ENCODE data around the gene STRIT1.

- no peak for TF ChIP-seq CTCF (conservative IDR thresholded peaks at IDR 0.05; ENCODE audit: low read depth, low read length)
- TF ChIP-seq EZH2phosphoT487 (IDR thresholded peaks at IDR 0.05; ENCODE audit: borderline replicate concordance, low read length) = no peak
- TF ChIP-seq EZH2 (IDR thresholded peaks at IDR 0.05; ENCODE audit: low read length, unreplicated experiment) = no peak
Observed at GRCh38 chr3:155285936-155286335, 7.5 kb downstream of the STRIT1 start.
